Muscle of leg (tissue), 11 donors: Measurements from ENCODE around the gene ABCF1. TPM values are rescaled to one million over a fixed set of nuclear protein-coding genes. Genes with fewer than 3 reads are reported as not detected.

Experiments used
- DNase-seq: peaks from one replicate; pipeline ENCODE4 v3.0.0; 2013
- H3K27ac ChIP-seq: one replicate; pipeline ENCODE4 v1.5.1; 2013; ENCODE audit warnings: mild to moderate bottlenecking, low read length, control low read depth
- H3K27me3 ChIP-seq: one replicate; pipeline ENCODE4 v1.6.1; 2013; ENCODE audit warnings: low read length; ENCODE audit not compliant: control insufficient read depth, insufficient read depth
- H3K36me3 ChIP-seq: one replicate; pipeline ENCODE4 v1.6.1; 2013; ENCODE audit warnings: low read length; ENCODE audit not compliant: control insufficient read depth, insufficient read depth
- H3K4me1 ChIP-seq: one replicate; pipeline ENCODE4 v1.6.1; 2013; ENCODE audit warnings: low read length; ENCODE audit not compliant: control insufficient read depth, insufficient read depth
- H3K4me3 ChIP-seq: one replicate; pipeline ENCODE4 v1.5.1; 2013; ENCODE audit warnings: low read length, control low read depth
- H3K9me3 ChIP-seq: replicated peaks from 2 replicates; pipeline ENCODE4 v1.6.1; 2013; ENCODE audit warnings: low read depth, low read length; ENCODE audit not compliant: control insufficient read depth
- WGBS: methylation state at CpG from one replicate; pipeline ENCODE4 v1.1.5; 2013; ENCODE audit warnings: missing lambda C conversion rate; ENCODE audit not compliant: insufficient coverage; 5-methylcytosine and 5-hydroxymethylcytosine counted together
- polyA plus RNA-seq, 8 donors: library from polyadenylated mRNA; unstranded; fragments of 120-200 nt; gene quantifications; one replicate each; pipeline versions ENCODE4 v1.2.1 to v1.2.3, GENCODE V29; 2013; ENCODE audit warnings: inconsistent platforms in 1 of 8, low replicate concordance in 1 of 8; ENCODE audit not compliant: insufficient read length in 8 of 8, insufficient read depth in 1 of 8
- total RNA-seq: library from RNA; stranded (reverse); fragments of 120-200 nt; gene quantifications from one replicate; pipeline ENCODE4 v1.2.4, GENCODE V29; 2013

The ABCF1 gene
- total and polyA plus RNA-seq, 9 donors: 26.6 to 56.1 (median 50.4) TPM

DNA sequence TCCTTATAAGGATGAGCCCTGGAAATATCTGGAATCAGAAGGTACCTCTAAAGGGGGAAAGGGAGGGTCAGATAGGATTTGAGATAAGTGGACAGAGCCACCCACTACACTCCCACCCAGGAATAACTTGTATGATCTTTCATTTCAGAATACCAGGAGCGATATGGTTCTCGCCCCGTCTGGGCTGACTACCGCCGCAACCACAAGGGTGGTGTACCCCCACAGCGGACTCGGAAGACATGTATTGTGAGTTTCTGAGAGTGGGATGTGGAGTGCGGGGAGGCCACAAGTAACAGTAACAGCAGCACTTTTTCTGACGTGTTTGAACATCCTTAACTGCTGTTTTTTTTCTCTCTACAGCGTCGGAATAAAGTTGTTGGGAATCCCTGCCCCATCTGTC lies 48.3 kb downstream of the ABCF1 start:
- Histone ChIP-seq H3K27me3 (no peaks in the 10 kb centered on the region), H3K4me1 (peaks cover 6% of the 10 kb centered on the region), H3K4me3 (no peak overlapping the region), H3K9me3 (no peaks in the 10 kb centered on the region), H3K36me3 (peaks cover 55% of the 10 kb centered on the region), H3K27ac (no peak overlapping the region)
- DNase-seq: no peak
- no CpG with 5 or more reads among the region's 11 CpGs for WGBS

DNA sequence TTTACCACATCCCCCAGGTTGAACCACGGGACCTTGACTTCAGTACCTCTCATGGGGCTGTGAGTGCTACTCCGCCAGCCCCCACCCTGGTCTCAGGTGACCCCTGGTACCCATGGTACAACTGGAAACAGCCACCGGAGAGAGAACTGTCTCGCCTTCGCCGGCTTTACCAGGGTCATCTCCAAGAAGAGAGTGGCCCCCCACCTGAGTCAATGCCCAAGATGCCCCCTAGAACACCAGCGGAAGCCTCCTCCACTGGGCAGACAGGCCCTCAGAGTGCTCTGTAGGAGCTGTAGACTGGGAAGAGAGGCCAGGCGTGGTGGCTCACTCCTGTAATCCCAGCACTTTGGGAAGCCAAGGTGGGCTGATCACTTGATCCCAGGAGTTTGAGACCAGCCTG lies 54.3 kb downstream of the ABCF1 start:
- Histone ChIP-seq H3K27ac (peak overlapping the region; percentile 95), H3K27me3 (no peaks in the 10 kb centered on the region), H3K9me3 (no peaks in the 10 kb centered on the region), H3K36me3 (peaks cover 74% of the 10 kb centered on the region), H3K4me1 (peaks cover 16% of the 10 kb centered on the region), H3K4me3 (no peak overlapping the region)
- no peak for DNase-seq
- WGBS: 100% methylated on average over 4 of the region's 8 CpGs

DNA sequence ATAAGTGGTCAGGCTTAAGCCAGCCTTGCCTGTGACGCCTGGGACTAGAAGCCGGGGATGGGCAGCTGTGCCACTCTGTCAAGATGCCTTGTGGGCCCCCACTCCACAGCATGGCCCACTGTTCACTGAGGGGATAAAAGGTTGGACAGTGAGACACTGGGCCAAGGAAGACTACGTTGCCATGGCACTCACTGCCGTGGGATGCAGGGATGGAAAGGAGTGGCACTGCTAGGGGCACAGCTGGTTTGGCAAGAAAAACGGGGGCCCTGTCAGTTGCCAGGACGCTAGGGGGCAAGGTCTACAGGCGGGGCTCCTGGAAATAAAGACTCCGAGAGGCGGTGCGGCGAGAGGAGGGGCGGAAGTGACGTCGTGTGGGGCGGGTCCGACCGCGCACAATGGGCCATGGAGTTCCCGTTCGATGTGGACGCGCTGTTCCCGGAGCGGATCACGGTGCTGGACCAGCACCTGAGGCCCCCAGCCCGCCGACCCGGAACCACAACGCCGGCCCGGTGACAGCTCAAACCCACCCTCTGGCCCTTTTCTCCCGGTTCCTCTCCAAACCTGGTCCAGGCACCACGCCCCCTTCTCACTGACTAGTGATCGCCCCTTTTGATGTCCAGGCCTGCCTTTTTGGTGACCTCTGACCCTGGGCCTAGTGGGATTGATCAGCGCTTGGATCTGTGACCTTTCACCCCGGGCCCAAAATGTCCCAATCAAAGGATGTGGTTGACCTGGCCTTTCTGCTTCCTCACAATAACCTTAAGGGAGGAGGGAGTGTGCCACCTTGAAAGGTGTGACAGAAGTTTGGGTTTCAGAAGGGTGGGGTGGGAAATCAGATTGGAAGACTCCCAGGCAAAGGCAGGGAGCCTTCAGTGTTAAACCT lies 55.5 kb downstream of the ABCF1 start, which contains the start of gene ATAT1:
Gene ATAT1, plus strand, starts transcription at position 391 of the 883 bp plus-strand sequence.
- peak; percentile 93 for DNase-seq
- peak within 1 kb of the TSS; percentile 95 for H3K27ac ChIP-seq
- peaks cover 75% of the 10 kb centered on the region for H3K36me3 ChIP-seq
- no peaks in the 10 kb centered on the region for H3K27me3 ChIP-seq
- 2% methylated on average over 25 of the region's 36 CpGs for WGBS
- H3K4me1 ChIP-seq: peaks cover 16% of the 10 kb centered on the region
- H3K4me3 ChIP-seq: peak within 1 kb of the TSS; percentile 76
- H3K9me3 ChIP-seq: no peaks in the 10 kb centered on the region

DNA sequence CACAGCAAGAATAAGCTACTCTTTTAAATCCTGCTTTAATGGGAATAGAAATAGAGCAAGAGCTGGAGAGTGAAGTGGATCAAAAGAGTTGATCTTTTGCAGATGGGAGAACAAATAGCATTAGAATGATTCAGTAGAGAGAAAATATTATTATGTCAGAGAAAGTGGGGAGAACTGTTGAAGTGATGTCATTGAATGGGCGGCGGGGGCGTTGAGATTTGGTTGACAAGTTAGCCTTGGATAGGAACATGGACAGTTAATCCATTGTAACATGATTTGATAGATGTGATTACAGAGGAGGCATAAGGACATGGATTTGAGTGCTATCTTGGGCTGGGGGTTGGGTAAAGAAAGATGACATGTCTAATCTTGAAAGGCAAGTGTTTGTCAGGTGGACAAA lies 64.6 kb downstream of the ABCF1 start:
- H3K27me3 ChIP-seq: no peaks in the 10 kb centered on the region
- H3K9me3 ChIP-seq: no peaks in the 10 kb centered on the region
- H3K4me3 ChIP-seq: no peak overlapping the region
- peaks cover 56% of the 10 kb centered on the region for H3K36me3 ChIP-seq
- no peak overlapping the region for H3K27ac ChIP-seq
- no peaks in the 10 kb centered on the region for H3K4me1 ChIP-seq
- no peak for DNase-seq
- WGBS: 97% methylated on average over 3 of the region's 3 CpGs

DNA sequence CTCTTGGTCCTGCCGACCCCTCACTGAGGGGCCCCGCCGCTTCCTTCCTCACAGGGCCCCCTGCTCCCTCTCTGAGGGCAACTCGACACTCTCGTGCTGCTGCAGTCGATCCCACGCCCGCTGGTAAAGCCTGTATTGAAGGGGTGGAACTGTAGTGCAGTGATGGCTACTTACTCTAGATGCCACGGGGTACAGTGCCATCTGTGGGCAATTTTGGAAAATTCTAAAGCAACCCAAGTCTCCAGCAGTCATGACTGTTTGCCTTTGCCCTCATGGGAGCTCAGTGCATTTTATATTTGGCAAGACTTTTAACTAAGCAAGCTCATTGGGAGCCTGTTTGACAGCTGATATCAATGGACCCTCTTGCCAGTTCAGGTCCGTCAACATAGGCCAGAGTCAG lies 69.2 kb downstream of the ABCF1 start:
- WGBS: 92% methylated on average over 2 of the region's 10 CpGs
- Histone ChIP-seq H3K4me1 (no peaks in the 10 kb centered on the region), H3K27ac (no peak overlapping the region), H3K27me3 (no peaks in the 10 kb centered on the region), H3K9me3 (no peaks in the 10 kb centered on the region), H3K36me3 (peaks cover 72% of the 10 kb centered on the region), H3K4me3 (no peak overlapping the region)
- DNase-seq: no peak

DNA sequence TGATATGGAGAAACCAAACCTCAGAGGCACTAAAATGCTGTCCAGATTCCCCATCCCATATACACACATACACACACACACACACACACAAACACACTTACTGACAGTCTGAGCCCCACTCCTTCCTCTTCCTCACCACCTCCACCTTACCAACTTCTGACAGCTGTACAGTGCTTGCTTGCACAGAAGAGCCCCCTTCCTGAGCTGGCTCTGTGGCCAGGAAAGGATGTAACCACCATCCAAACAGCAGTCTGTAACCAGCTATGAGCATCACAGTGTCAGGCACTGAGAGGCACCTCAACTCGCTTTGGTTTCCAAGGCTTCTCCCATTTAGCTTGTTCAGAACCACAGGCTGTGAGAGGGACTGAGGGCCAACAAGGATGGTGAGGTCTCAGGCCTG lies 69.8 kb downstream of the ABCF1 start:
- H3K4me3 ChIP-seq: no peak overlapping the region
- H3K9me3 ChIP-seq: no peaks in the 10 kb centered on the region
- peaks cover 73% of the 10 kb centered on the region for H3K36me3 ChIP-seq
- DNase-seq: no peak
- peaks cover under 1% of the 10 kb centered on the region for H3K4me1 ChIP-seq
- WGBS: no CpG with 5 or more reads among the region's 1 CpG
- no peaks in the 10 kb centered on the region for H3K27me3 ChIP-seq
- H3K27ac ChIP-seq: no peak overlapping the region

Other genes starting within 250 kb of the ABCF1 start
- gene TRIM39, start 244.5 kb upstream of the ABCF1 start, total RNA-seq: 7.4 TPM
- gene TRIM39, start 244.5 kb upstream of the ABCF1 start, polyA plus RNA-seq: 1 to 10 TPM; 6.5 to 8.7 (median 7.3) TPM
- gene RPP21, start 226.3 kb upstream of the ABCF1 start, total RNA-seq: 22.3 TPM
- gene RPP21, start 226.3 kb upstream of the ABCF1 start, polyA plus RNA-seq: 10 to 100 TPM; 19.4 to 23.8 (median 22.2) TPM
- 73.6 TPM for gene HLA-E, start 81.9 kb upstream of the ABCF1 start, total RNA-seq
- gene HLA-E, start 81.9 kb upstream of the ABCF1 start, polyA plus RNA-seq: 10 to 100 TPM; 61.7 to 89.2 (median 77.8) TPM
- 38.0 TPM for gene GNL1, start 15.0 kb upstream of the ABCF1 start, total RNA-seq
- gene GNL1, start 15.0 kb upstream of the ABCF1 start, polyA plus RNA-seq: 10 to 100 TPM; 53.6 to 80.4 (median 60.2) TPM
- 10.7 TPM for gene PRR3, start 14.1 kb upstream of the ABCF1 start, total RNA-seq
- gene PRR3, start 14.1 kb upstream of the ABCF1 start, polyA plus RNA-seq: 10 to 100 TPM; 18.2 to 25.3 (median 22.9) TPM
- 25.7 TPM for gene PPP1R10, start 45.8 kb downstream of the ABCF1 start, total RNA-seq
- 10 to 100 TPM; 22.4 to 32.7 (median 30.0) TPM for gene PPP1R10, start 45.8 kb downstream of the ABCF1 start, polyA plus RNA-seq
- 64.3 TPM for gene MRPS18B, start 46.4 kb downstream of the ABCF1 start, total RNA-seq
- gene MRPS18B, start 46.4 kb downstream of the ABCF1 start, polyA plus RNA-seq: 10 to 100 TPM; 49.6 to 64.4 (median 57.2) TPM
- 5.6 TPM for gene ATAT1, start 55.4 kb downstream of the ABCF1 start, total RNA-seq
- 10 to 100 TPM; 14.5 to 27.4 (median 21.1) TPM for gene ATAT1, start 55.4 kb downstream of the ABCF1 start, polyA plus RNA-seq
- gene C6orf136, start 75.7 kb downstream of the ABCF1 start, total RNA-seq: 5.8 TPM
- 10 to 100 TPM in 5 of 8 donors, 1 to 10 TPM in 3; 8.6 to 16.5 (median 12.6) TPM for gene C6orf136, start 75.7 kb downstream of the ABCF1 start, polyA plus RNA-seq
- gene DHX16, start 101.6 kb downstream of the ABCF1 start, total RNA-seq: 18.6 TPM
- 10 to 100 TPM; 22.1 to 29.1 (median 24.5) TPM for gene DHX16, start 101.6 kb downstream of the ABCF1 start, polyA plus RNA-seq
- 19.3 TPM for gene PPP1R18, start 115.2 kb downstream of the ABCF1 start, total RNA-seq
- 10 to 100 TPM; 36.8 to 54.3 (median 45.4) TPM for gene PPP1R18, start 115.2 kb downstream of the ABCF1 start, polyA plus RNA-seq
- 7.2 TPM for gene NRM, start 119.5 kb downstream of the ABCF1 start, total RNA-seq
- 10 to 100 TPM; 34.4 to 49.7 (median 37.8) TPM for gene NRM, start 119.5 kb downstream of the ABCF1 start, polyA plus RNA-seq
- 9.6 TPM for gene MDC1, start 145.8 kb downstream of the ABCF1 start, total RNA-seq
- gene MDC1, start 145.8 kb downstream of the ABCF1 start, polyA plus RNA-seq: 10 to 100 TPM; 21.0 to 34.6 (median 25.5) TPM
- gene TUBB, start 148.9 kb downstream of the ABCF1 start, total RNA-seq: 403 TPM
- gene TUBB, start 148.9 kb downstream of the ABCF1 start, polyA plus RNA-seq: 1,000 to 10,000 TPM in 3 of 8 donors, 100 to 1,000 TPM in 5; 686 to 1,098 (median 967) TPM
- 84.5 TPM for gene FLOT1, start 171.2 kb downstream of the ABCF1 start, total RNA-seq
- 100 to 1,000 TPM in 6 of 8 donors, 10 to 100 TPM in 2; 94.9 to 113 (median 107) TPM for gene FLOT1, start 171.2 kb downstream of the ABCF1 start, polyA plus RNA-seq
- 6.7 TPM for gene IER3, start 173.1 kb downstream of the ABCF1 start, total RNA-seq
- gene IER3, start 173.1 kb downstream of the ABCF1 start, polyA plus RNA-seq: 10 to 100 TPM in 6 of 8 donors, 1 to 10 TPM in 2; 5.8 to 22.6 (median 12.9) TPM